NCI-H2107 treated with DMSO at 0.1 percent for 48 hours (cell line): ENCODE data around the gene ERN1.

Experiments
- DNase-seq: peaks from one replicate; lab custom pipeline; 2025; ENCODE audit not compliant: unreplicated experiment; lab: John Stamatoyannopoulos, UW

Gene ERN1

GRCh38 chr17:64063088-64063487 lies 66.9 kb downstream of the ERN1 start:
- no peak for DNase-seq

GRCh38 chr17:64061178-64061898 lies 68.6 kb downstream of the ERN1 start:
- DNase-seq: no peak

DNA sequence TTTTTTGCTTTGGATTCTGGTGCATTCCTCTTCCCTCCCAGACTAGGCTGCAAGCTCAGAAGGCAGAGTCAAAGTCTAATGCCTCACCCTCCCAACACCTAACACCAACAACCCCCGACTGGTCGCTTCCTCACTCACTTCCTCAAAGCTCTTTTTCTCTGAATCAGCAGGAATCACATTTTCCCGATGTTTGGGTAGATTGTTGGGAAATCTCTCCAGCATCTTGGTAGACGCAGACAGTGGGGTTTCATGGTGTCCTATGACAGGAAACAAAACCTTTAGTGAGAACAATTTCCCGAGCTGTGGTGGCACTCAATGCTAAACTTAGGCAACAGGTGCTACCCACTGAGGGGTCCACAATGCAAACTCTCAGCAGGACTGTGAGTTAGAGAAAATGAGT lies 69.6 kb downstream of the ERN1 start:
- no peak for DNase-seq

GRCh38 chr17:64059756-64060155 lies 70.2 kb downstream of the ERN1 start:
- no peak for DNase-seq

DNA sequence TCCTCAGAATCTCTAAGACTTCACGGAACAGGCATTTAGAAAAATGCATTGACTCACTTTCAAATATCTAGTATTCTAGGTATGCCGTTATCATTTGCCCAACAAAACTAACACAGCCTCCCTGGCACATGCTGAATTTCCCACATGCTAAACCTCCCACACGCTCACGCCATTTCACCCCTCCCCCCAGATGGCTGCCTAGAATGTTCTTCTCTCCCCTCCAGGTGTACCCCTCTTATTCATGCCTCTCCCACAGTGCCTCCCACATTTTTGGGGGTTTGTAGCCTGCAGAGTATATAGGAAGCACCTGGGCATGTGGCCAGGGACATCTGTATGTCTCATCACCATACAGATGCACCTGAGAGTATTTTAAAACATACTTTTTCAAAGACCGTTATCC lies 71.3 kb downstream of the ERN1 start:
- DNase-seq: no peak

GRCh38 chr17:64057701-64058263 lies 72.2 kb downstream of the ERN1 start:
- DNase-seq: no peak

GRCh38 chr17:64056269-64057005 lies 73.5 kb downstream of the ERN1 start:
- DNase-seq: peak; percentile 53

DNA sequence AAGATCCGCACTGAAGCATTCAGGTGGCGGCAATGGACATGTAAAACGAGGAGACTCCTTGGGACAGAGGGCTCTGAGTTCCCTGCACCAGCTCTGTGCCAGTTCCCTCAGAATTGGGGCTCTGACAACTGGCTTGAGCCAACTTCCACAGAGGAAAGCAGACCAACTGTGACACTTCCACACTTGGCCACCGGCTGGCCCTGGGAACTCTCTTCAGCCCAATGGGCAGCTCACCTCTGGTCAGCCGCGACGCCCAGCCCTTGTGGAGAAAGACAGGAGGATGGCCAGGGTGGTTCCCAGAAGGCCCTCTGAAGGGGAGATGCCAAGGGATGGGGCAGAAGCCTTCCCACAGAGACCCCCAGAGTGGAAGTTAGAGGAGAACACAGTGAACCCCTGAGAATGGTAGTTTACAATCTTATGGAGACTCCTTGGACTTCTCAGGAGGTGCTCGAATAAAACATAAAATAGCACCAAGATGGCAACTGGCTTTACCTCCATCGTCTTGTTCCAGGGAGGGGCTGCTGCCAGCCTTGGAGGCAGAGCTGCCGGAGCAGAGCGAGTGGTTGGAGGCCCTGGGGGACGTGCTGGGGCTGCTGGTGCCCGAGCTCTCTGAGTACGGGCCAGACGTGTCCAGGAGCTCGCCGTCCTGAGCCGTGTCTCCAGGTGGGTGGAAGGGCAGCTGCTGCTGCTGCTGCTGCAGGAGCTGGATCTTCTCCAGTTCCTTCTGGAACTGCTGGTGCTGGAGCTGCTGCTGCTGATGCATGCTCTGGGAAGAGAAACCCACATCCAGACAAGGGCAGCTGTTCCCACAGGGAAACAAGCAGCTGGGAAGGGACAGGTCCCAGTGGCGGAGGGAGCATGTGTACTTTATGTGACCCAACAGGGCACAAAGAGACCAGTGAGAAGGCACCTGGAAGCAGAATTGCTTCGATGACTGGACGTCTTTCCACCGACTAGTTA lies 74.5 kb downstream of the ERN1 start:
- DNase-seq: no peak

GRCh38 chr17:64054304-64054703 lies 75.6 kb downstream of the ERN1 start:
- no peak for DNase-seq

- no peak for DNase-seq
These were observed 76.8 kb downstream of the ERN1 start for GRCh38 chr17:64053101-64053500.

GRCh38 chr17:64051153-64051552 lies 78.8 kb downstream of the ERN1 start:
- no peak for DNase-seq

DNA sequence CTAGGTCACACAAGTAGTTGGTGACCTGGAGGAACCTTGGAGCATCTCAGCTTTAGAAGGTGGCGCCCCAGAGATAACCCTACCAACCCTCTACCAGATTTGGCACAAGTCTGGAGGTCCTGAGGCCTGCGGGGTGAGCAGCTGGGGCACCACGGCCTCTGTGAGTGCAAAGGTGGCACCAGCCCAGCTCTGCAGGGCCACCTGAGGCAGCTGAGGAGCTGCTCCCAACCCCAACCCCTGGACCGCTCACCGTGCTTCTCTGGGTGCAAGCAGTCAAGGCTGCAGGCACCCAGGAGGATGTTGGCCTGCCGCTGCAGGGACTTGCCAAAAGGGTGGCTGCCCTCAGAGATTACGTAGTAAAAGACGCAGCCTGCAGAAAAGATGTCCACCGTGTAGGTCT lies 81.1 kb downstream of the ERN1 start:
- no peak for DNase-seq

GRCh38 chr17:64045176-64045575 lies 84.8 kb downstream of the ERN1 start:
- no peak for DNase-seq

DNA sequence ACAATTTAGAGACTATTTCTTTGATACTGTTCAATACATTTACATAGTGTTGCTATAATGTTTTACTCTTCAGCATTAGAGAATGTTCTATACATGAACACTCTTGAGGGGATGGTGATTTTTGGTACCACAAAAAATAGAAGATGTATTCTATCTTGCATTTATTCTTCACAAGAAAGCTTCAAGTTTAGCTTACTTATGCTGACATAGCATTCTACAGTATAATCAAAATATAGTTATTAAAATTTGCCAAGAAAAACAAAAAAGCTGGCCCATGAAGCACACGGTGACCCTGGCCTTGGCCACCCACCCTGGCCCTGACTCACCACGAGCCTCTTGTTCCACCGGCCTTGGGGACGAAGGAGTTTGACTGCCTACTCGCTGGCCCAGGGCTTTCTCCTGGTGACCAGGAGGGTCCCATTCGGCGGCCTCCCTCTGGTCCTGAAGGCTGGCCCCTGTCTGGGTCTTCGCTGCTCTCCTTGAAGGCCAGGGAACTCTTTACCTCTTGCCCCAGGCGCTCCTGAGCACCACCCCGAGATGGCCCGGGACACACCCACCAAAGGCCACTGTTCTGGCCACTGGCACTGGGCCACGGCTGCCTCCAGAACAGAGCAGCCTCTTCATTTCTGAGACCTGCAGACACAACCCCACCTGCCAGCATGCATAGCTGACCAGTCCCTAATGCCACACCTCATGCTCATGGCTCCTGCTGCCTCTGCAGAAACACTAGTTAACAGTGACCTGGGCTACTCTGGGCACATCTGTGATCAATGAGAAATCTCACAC lies 87.1 kb downstream of the ERN1 start:
- DNase-seq: no peak

GRCh38 chr17:64041912-64042311 lies 88.0 kb downstream of the ERN1 start:
- DNase-seq: no peak

DNA sequence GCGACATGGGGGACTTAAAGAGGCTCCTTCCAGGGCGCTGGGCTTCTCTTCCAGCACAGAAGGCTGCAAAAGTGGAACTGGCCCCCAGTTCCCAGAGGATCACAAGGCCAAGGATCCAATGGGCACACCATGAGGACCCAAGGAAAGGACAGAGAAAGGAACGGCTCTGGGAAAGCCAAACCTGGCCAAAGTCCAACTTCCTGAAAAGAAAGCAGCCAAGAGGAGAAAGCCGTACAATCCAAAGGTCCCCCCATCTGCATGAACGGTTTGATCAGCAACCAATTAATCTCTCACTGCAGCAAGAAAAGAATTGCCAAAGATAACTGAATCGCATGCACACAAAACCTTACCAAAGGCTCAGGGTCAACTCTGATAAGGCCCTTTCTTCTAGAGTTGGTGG lies 89.7 kb downstream of the ERN1 start:
- DNase-seq: no peak

- no peak for DNase-seq
These were observed 90.9 kb downstream of the ERN1 start for GRCh38 chr17:64039106-64039400.

GRCh38 chr17:64038331-64039105 lies 91.4 kb downstream of the ERN1 start:
- no peak for DNase-seq

GRCh38 chr17:64037802-64038201 lies 92.1 kb downstream of the ERN1 start:
- DNase-seq: no peak

DNA sequence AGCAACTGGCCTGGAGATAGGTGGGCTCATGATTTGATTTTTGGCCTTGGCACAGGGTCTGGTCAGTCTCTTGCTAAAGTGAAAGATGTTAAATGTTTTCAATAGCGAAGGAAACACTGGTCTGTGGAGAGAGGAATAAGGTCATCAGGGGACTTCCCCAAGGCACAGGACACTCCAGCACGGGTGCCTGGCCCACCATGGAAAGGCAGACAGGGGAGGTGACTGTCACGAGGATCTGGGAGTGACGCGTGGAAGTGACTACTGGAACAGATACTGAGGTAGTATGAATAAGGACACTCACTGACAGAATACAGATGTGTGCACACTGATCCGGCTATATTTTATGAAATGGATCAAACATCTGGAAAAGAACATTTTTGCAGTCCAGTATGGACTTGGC lies 92.8 kb downstream of the ERN1 start:
- no peak for DNase-seq
